NCI-H2196 treated with DMSO at 0.1 percent for 48 hours (cell line): ENCODE results near the gene PAQR5.
"Not testable (repeated sequence)": the region's sequence is repeated elsewhere in the genome, so short reads cannot be mapped to it uniquely, and the experiment has no call there.

Experiments
- DNase-seq: peaks from one replicate; lab custom pipeline; 2025; ENCODE audit not compliant: unreplicated experiment; lab: John Stamatoyannopoulos, UW

The PAQR5 gene

DNA sequence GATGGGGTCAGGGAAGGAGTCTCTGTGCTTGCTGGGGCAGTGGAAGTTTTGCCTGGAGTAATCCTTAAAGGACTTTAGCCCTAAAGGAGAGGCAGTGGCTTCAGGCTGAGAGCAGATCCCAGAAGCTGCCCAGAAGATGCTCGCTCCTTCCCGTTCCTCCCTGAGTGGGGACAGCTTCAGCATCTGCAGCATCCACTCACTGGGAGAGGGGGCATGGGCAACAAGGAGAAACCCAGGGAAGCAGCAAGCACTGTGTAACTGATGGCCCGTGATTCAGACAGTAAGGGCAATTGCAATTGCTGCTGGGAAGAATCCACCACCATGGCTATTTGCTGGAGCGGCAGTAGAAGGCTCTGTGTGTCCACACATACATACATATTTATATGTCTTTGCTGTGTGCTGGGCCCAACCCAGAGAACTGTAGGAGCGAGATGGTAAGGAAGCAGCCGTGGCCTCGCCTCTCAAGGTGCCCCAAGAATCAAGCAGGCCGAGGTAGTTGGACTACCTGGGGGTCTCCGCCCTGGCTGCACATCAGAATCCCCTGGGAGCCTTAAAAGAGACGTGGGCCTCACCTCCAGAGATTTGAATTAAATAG, 5.8 kb upstream of the PAQR5 start:
- no peak for DNase-seq

DNA sequence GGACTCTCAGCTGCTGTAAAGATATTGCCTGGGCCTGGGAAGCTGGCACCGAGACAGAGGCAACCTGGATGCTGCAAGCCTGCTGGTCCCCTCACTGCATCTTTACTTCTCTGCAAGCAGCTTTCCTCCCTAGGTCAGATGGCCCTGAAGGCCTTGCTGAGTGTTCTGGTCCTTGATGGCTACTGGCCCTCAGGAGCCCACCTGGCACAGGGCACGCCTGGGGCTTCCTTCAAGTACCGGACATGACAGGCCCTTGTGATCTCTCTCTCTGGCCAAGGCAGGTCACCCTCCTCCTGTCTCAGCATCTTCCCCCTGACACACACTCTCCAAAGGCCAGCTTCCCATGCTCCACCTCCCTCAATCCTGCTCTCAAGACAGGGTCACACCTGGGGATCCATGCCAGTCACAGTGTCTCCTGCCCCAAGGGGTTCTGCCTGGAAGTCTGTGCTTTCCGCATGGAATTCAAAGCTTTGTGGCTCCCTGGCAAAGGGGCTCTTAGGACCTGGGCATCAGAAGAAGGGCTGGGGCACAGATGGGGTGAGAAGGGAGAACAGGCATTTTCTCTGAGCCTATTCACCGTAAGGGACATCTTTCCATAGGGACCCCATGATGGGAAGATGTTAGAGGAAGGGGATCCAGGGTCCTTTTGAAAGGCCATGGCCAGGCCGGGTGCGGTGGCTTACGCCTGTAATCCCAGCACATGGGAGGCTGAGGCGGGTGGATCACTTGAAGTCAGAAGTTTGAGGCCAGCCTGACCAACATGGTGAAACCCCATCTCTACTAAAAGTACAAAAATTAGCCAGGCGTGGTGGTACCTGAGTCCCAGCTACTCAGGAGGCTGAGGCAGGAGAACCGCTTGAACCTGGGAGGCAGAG, 4.7 kb upstream of the PAQR5 start:
- no peak for DNase-seq

DNA sequence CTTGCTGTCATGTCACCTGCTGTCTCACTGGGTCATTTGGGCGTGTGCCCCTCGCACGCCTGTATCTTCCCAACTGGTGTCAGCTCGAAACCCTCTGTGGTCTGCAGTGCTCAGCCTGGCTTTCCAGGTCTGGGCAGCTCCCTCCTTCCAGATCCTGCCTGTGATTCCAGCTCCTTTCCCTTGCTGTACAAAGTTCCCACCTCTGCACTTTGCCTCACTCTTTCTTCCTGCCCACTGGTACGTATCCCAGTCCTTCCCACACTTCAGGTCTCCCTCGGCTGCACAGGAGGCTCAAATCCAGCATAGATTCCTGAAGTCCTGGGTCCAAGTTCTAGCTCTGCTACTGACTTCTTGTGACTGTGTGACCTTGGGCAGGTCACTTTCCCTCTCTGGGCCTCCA, 2.1 kb upstream of the PAQR5 start:
- DNase-seq, result no peak

GRCh38 chr15:69297642-69298353, 914 bp upstream of the PAQR5 start:
- DNase-seq, result no peak

DNA sequence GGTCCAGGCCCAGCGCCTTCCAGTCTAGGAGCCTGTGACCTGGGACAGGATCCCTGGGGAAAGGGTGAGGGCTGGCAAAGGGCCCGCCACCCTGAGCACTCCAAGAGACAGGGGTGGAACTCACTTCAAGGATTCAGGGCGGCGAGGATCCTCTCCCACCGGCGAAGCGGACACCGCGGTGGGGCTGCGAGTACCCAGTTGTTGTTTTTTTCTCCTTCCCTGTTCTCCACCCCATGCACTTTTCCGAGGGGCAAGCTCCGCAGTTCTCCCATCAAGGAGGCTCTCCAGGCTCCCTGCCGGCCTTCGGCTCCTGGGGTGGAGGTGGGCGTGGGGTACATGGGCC, 387 bp upstream of the PAQR5 start:
- DNase-seq, result no peak

DNA sequence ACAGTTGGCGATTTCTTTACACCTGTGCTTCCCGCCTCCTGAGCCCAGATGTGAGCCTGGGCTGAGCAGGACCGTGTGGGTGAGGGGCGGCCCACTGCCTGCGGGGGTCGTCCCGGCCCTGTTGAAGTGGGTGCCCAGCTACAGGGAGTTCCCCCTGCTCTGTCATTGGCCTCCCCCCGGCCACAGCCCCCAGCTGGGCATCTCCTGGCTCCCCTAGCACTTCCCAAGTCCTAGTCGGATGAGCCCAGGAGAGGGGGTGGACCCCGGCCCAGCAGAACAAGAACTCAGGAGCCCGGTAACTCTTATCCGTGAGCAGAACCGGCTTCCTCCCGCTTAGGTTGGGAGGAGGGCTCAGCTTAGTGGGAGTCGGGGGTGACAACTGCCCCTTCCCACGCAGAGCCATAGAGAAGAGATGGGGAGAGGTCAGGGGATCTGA, 757 bp downstream of the PAQR5 start:
- no peak for DNase-seq

- DNase-seq, result no peak
Observed at GRCh38 chr15:69299943-69300588, 1.4 kb downstream of the PAQR5 start.

DNA sequence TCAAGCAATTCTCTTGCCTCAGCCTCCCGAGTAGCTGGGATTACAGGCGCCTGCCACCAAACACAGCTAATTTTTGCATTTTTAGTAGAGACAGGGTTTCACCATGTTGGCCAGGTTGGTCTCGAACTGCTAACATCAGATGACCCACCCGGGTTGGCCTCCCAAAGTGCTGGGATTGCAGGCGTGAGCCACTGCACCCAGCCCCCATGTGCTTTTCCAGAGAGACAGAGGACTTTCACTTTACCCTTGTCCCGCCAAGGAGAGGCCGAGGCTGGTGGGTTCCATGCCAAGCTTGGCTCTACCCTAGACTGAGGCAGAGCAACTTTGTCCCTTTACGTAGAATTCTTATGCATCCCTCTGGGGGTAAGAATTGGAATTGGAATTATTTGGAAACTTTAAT, 2.4 kb downstream of the PAQR5 start:
- not testable (repeated sequence) for DNase-seq

DNA sequence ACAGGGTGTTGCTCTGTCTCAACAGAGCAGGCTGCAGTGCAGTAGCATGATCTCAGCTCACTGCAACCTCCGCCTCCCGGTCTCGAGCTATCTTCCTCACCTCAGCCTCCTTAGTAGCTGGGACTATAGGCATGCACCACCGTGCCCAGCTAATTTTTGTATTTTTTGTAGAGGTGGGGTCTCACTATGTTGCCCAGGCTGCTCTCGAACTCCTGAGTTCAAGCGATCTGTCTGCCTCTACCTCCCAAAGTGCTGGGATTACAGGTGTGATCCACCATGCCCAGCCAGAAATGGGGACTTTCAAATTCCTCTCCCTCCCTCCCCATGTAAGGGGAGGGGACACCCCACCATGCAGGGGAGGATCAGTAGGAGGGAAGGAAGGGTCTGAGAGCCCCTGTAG, 3.4 kb downstream of the PAQR5 start:
- DNase-seq, result not testable (repeated sequence)

GRCh38 chr15:69302929-69303328, 4.2 kb downstream of the PAQR5 start:
- DNase-seq, result no peak

DNA sequence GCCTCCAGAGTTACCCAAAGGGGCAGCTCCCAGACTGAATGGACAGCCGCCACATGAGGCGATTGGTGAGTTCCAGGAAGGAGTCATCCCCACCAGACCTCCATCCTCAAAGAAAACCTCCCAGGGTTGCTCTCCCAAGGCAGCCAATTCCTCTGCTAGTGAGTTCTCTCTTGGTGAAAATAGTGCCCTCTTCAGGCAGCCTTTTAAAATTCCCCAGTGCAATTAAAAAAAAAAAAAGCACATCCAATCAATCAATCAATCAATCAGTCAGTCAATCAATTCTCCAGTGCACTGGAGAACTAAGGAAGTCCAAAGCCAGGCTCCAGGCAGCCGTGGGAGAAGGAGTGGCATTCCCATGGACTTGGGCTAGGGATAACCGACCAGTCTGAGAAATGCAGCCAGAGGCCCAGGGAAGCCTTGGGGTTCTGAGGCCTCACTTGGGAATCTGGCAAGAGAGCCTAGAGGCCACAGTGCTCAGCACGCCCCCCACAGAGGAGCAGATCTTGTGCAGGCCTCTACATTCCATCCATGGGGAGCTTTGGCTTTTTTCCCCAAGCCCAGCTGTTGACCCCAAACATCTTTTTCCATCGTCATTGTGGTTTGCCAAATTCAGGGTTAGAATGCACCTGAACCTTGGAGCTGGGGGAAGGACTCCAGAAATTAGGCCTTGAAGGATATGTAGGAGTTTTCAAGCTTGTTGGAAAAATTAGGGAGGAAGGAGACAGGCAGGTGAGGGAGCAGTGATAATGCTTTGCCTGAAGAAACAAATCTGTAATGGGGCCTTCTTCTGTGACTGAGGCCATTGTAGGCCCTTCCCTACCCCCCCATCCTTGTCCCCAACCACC, 4.8 kb downstream of the PAQR5 start:
- DNase-seq, result no peak

DNA sequence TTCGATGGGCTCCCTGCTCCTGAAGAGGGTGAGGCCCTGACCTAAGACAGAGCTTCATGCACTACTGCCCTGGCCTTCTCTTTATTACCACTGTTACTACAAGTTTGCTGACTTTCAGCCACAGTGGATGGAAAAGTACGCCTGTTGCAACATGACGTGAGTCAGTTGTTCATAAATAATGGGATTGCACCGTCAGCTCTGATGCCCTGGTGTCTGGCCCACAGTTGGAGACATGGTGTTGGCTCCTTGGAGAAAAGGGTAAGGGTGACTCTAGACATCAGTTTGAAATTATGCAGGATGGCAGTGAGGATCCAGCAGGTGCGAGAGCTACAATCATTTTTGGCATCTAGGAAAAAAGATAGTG, 5.5 kb downstream of the PAQR5 start:
- DNase-seq, result no peak

GRCh38 chr15:69305204-69305931, 6.7 kb downstream of the PAQR5 start:
- DNase-seq, result no peak

- DNase-seq, result no peak
Observed at GRCh38 chr15:69305933-69306568, 7.3 kb downstream of the PAQR5 start.

DNA sequence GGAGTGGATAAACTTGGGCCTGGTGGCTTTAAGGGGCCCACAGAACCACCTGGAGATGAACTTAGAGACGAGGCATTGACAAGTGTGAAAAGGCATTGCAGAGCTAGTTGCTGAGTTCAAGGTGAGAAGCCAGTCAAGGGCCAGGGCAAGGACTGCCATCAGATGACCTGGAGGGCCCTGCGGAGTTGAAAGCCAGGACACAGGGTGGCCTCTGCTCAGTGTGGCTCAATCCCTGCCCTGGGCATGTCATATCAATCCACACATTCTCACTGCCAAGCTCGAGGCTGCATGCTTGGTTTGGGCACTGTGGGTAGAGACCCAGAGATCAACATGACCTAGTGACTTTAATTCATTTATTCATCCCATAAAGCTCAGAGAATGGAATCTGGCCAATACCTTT, 9.2 kb downstream of the PAQR5 start:
- no peak for DNase-seq

- DNase-seq, result no peak
Observed at GRCh38 chr15:69308949-69309348, 10.2 kb downstream of the PAQR5 start.

GRCh38 chr15:69311319-69311721, 12.6 kb downstream of the PAQR5 start:
- no peak for DNase-seq

DNA sequence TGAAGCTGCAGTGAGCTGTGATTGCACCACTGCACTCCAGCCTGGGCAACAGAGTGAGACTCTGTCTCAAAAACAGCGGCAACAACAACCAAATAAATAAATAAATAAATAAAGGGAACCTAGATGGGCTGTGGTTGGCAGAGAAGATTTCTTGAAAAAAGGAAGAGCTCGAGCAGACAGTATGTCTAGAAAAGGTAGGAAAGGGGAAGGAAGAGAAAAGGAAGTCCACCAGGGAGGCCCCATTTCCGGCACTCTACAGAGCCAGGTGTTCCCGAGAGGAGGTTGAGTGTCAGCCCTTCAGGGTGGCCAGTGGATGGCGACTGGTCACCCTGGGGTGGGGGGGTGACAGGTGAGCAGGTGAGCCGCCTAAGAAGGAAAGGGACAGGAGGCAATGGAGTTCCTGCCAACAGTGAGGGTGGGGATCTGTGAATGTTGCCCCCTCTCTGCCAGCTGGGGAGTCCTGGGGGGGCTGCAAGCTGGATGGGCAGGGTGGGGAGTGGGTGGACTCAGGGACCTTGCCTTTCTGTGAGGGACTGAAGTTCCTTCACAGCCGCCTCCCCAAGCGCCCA, 14.8 kb downstream of the PAQR5 start:
- no peak for DNase-seq

- DNase-seq, result no peak
Observed at GRCh38 chr15:69314131-69314530, 15.4 kb downstream of the PAQR5 start.
